IMR-90 (cell line): ENCODE data around the gene FRY.

Source experiments
- BHLHE40 ChIP-seq: fragments of 150-350 bp; IDR thresholded peaks from 2 replicates; pipeline ENCODE4 v1.6.1; 2016; ENCODE audit warnings: mild to moderate bottlenecking, low read depth, low read length
- CEBPB ChIP-seq: IDR thresholded peaks from 2 replicates; pipeline ENCODE4 v1.6.1; 2012; ENCODE audit warnings: low read depth, low read length, improper control_type of control experiment
- CHD1 ChIP-seq: IDR thresholded peaks from 2 replicates; pipeline ENCODE4 v1.6.1; 2012; ENCODE audit warnings: low read depth, low read length, improper control_type of control experiment
- MAFK ChIP-seq: IDR thresholded peaks from 2 replicates; pipeline ENCODE4 v1.6.1; 2012; ENCODE audit warnings: low read depth, low read length, improper control_type of control experiment
- MXI1 ChIP-seq: IDR thresholded peaks from 2 replicates; pipeline ENCODE4 v1.6.1; 2012; ENCODE audit warnings: low read depth, mild to moderate bottlenecking, low read length, moderate library complexity, borderline replicate concordance
- NFE2L2 ChIP-seq: fragments of 150-350 bp; IDR thresholded peaks from 2 replicates; pipeline ENCODE4 v1.6.1; 2016; ENCODE audit warnings: low read depth, mild to moderate bottlenecking, low read length
- POLR2A ChIP-seq: IDR thresholded peaks from 2 replicates; pipeline ENCODE4 v1.6.1; 2012; ENCODE audit warnings: mild to moderate bottlenecking, low read depth, low read length
- RAD21 ChIP-seq: IDR thresholded peaks from 2 replicates; pipeline ENCODE4 v1.6.1; 2012; ENCODE audit warnings: low read length, improper control_type of control experiment
- RCOR1 ChIP-seq: IDR thresholded peaks from 2 replicates; pipeline ENCODE4 v1.6.1; 2012; ENCODE audit warnings: mild to moderate bottlenecking, low read length, improper control_type of control experiment; ENCODE audit not compliant: insufficient replicate concordance
- RFX5 ChIP-seq: IDR thresholded peaks from 2 replicates; pipeline ENCODE4 v1.8.0; 2012; ENCODE audit warnings: low read depth, mild to moderate bottlenecking, low read length, moderate library complexity
- SMC3 ChIP-seq: fragments of 150-350 bp; IDR thresholded peaks from 2 replicates; pipeline ENCODE4 v1.6.1; 2016; ENCODE audit warnings: low read depth, mild to moderate bottlenecking, antibody characterized with exemption, low read length, moderate library complexity
- USF2 ChIP-seq: fragments of 150-350 bp; IDR thresholded peaks from 2 replicates; pipeline ENCODE4 v1.6.1; 2017; ENCODE audit warnings: mild to moderate bottlenecking, antibody characterized with exemption, low read length, low read depth
- TF ChIP-seq, protein P1 (sequence below): conservative IDR thresholded peaks from 2 replicates; pipeline ENCODE4 v1.5.1; 2012; ENCODE audit warnings: mild to moderate bottlenecking, low read depth, low read length, improper control_type of control experiment
- TF ChIP-seq, protein P2 (sequence below): fragments of 150-350 bp; IDR thresholded peaks from 2 replicates; pipeline ENCODE4 v1.6.1; 2016; ENCODE audit warnings: low read depth, mild to moderate bottlenecking, low read length, moderate library complexity, borderline replicate concordance

DNA sequence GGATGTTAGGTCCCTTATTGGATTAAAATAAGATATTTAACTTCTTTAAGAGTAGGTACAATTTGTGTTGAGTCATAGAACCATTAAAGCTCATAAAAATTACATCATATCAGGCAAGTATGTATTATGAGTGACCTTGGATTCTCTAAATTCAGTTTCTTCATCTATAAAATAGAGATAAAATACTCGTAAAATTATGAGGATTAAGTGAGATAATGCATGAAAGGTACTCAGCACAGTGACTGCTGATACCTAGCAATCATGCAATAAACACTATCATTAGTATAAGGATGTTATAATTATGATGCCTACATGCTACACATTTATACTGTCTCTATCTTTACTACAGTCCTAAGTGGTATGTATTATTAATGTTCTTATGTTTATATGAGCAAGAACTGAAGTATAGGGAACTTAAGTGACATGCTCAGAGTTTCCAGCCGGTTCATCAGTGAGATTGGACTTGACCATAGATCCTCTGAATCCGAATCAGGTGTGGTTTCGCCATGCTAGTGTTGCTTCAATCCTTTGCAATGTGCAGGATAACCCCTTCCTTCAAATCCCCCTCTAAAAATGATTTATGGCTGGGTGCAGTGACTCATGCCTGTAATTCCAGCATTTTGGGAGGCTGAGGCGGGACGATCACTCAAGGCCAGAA, 22.9 kb upstream of the FRY start:
- TF ChIP-seq, protein P1, sequence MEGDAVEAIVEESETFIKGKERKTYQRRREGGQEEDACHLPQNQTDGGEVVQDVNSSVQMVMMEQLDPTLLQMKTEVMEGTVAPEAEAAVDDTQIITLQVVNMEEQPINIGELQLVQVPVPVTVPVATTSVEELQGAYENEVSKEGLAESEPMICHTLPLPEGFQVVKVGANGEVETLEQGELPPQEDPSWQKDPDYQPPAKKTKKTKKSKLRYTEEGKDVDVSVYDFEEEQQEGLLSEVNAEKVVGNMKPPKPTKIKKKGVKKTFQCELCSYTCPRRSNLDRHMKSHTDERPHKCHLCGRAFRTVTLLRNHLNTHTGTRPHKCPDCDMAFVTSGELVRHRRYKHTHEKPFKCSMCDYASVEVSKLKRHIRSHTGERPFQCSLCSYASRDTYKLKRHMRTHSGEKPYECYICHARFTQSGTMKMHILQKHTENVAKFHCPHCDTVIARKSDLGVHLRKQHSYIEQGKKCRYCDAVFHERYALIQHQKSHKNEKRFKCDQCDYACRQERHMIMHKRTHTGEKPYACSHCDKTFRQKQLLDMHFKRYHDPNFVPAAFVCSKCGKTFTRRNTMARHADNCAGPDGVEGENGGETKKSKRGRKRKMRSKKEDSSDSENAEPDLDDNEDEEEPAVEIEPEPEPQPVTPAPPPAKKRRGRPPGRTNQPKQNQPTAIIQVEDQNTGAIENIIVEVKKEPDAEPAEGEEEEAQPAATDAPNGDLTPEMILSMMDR = no peak
- TF ChIP-seq MXI1 = no peak
- TF ChIP-seq CEBPB = no peak
- TF ChIP-seq RAD21 = no peak
- TF ChIP-seq POLR2A = no peak
- no peak for TF ChIP-seq MAFK
- TF ChIP-seq NFE2L2 = no peak
- no peak for TF ChIP-seq RFX5
- TF ChIP-seq USF2 = no peak
- TF ChIP-seq, protein P2, sequence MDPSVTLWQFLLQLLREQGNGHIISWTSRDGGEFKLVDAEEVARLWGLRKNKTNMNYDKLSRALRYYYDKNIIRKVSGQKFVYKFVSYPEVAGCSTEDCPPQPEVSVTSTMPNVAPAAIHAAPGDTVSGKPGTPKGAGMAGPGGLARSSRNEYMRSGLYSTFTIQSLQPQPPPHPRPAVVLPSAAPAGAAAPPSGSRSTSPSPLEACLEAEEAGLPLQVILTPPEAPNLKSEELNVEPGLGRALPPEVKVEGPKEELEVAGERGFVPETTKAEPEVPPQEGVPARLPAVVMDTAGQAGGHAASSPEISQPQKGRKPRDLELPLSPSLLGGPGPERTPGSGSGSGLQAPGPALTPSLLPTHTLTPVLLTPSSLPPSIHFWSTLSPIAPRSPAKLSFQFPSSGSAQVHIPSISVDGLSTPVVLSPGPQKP = no peak
- TF ChIP-seq CHD1 = no peak
- no peak for TF ChIP-seq SMC3
- TF ChIP-seq BHLHE40 = no peak
- no peak for TF ChIP-seq RCOR1
